ENCODE measurements around the gene CHCHD6.

The CHCHD6 gene

GRCh38 chr3:126680667-126681055 lies 23.4 kb upstream of the CHCHD6 start:
- no peak for DNase-seq
- no peak for ATAC-seq (ENCODE audit: insufficient read depth, low read depth)
- no peak overlapping the region for H3K4me2 ChIP-seq (ENCODE audit: insufficient read depth, low read length)
- H3K27me3 ChIP-seq (ENCODE audit: insufficient read depth, low read length, poor library complexity): no peaks in the 10 kb centered on the region
- H3K36me3 ChIP-seq (ENCODE audit: insufficient read depth, low read length): no peaks in the 10 kb centered on the region
- peaks cover 6% of the 10 kb centered on the region for H3K4me1 ChIP-seq (ENCODE audit: insufficient read depth, low read length)
- no peak overlapping the region for H3K4me3 ChIP-seq (ENCODE audit: low read depth in 1 of 2, low read length in 2 of 2)
- no peaks in the 10 kb centered on the region for H3K9me3 ChIP-seq (ENCODE audit: insufficient read depth, low read length, severe bottlenecking)
- H2AFZ ChIP-seq (ENCODE audit: low read depth, low read length): no peak overlapping the region
- H3K9ac ChIP-seq (ENCODE audit: low read depth, low read length): no peak overlapping the region
- no peaks in the 10 kb centered on the region for H3K79me2 ChIP-seq (ENCODE audit: insufficient read depth, low read length)
- TF ChIP-seq, protein P1, sequence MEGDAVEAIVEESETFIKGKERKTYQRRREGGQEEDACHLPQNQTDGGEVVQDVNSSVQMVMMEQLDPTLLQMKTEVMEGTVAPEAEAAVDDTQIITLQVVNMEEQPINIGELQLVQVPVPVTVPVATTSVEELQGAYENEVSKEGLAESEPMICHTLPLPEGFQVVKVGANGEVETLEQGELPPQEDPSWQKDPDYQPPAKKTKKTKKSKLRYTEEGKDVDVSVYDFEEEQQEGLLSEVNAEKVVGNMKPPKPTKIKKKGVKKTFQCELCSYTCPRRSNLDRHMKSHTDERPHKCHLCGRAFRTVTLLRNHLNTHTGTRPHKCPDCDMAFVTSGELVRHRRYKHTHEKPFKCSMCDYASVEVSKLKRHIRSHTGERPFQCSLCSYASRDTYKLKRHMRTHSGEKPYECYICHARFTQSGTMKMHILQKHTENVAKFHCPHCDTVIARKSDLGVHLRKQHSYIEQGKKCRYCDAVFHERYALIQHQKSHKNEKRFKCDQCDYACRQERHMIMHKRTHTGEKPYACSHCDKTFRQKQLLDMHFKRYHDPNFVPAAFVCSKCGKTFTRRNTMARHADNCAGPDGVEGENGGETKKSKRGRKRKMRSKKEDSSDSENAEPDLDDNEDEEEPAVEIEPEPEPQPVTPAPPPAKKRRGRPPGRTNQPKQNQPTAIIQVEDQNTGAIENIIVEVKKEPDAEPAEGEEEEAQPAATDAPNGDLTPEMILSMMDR (IDR thresholded peaks at IDR 0.05; ENCODE audit: borderline replicate concordance, extremely low read depth, low read length, poor library complexity, severe bottlenecking): no peak
- TF ChIP-seq EZH2 (IDR thresholded peaks at IDR 0.05; ENCODE audit: borderline replicate concordance, low read depth, low read length, severe bottlenecking): no peak
- H3K27ac ChIP-seq (ENCODE audit: low read length): no peak overlapping the region
- H4K20me1 ChIP-seq (ENCODE audit: insufficient read depth, low read length): no peaks in the 10 kb centered on the region

DNA sequence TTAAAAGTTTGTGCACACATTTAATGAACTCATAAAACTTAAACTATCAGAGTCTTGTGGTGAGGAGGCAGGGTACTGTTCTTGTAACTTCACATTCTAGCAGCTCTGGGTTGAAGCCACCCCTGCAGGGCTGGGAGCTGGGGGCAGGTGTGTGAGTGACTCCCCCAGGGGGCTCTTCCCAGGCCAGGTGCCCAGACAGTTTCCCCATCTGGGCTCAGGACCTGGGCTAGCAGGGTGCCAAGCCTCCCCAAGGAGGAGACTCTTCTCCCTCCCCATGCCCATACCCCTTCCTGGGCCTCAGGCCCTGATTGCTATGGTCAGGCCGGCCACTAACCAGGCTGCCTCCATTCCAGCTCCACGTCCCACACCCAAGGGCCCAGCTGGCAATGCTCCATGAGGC lies 22.0 kb upstream of the CHCHD6 start:
- no peaks in the 10 kb centered on the region for H4K20me1 ChIP-seq (ENCODE audit: insufficient read depth, low read length)
- DNase-seq (no peak), ATAC-seq (ENCODE audit: insufficient read depth, low read depth) (no peak)
- H3K4me3 ChIP-seq (ENCODE audit: low read depth in 1 of 2, low read length in 2 of 2): no peak overlapping the region
- H3K36me3 ChIP-seq (ENCODE audit: insufficient read depth, low read length): no peaks in the 10 kb centered on the region
- H3K9me3 ChIP-seq (ENCODE audit: insufficient read depth, low read length, severe bottlenecking): no peaks in the 10 kb centered on the region
- no peak overlapping the region for H3K27ac ChIP-seq (ENCODE audit: low read length)
- H3K4me1 ChIP-seq (ENCODE audit: insufficient read depth, low read length): peaks cover 6% of the 10 kb centered on the region
- no peak overlapping the region for H2AFZ ChIP-seq (ENCODE audit: low read depth, low read length)
- TF ChIP-seq, protein P1 (IDR thresholded peaks at IDR 0.05; ENCODE audit: borderline replicate concordance, extremely low read depth, low read length, poor library complexity, severe bottlenecking): no peak
- TF ChIP-seq EZH2 (IDR thresholded peaks at IDR 0.05; ENCODE audit: borderline replicate concordance, low read depth, low read length, severe bottlenecking): no peak
- no peak overlapping the region for H3K4me2 ChIP-seq (ENCODE audit: insufficient read depth, low read length)
- no peaks in the 10 kb centered on the region for H3K79me2 ChIP-seq (ENCODE audit: insufficient read depth, low read length)
- no peaks in the 10 kb centered on the region for H3K27me3 ChIP-seq (ENCODE audit: insufficient read depth, low read length, poor library complexity)
- H3K9ac ChIP-seq (ENCODE audit: low read depth, low read length): no peak overlapping the region

GRCh38 chr3:126683069-126683468 lies 21.0 kb upstream of the CHCHD6 start:
- no peak overlapping the region for H3K9ac ChIP-seq (ENCODE audit: low read depth, low read length)
- H3K9me3 ChIP-seq (ENCODE audit: insufficient read depth, low read length, severe bottlenecking): no peaks in the 10 kb centered on the region
- H3K79me2 ChIP-seq (ENCODE audit: insufficient read depth, low read length): no peaks in the 10 kb centered on the region
- no peaks in the 10 kb centered on the region for H3K27me3 ChIP-seq (ENCODE audit: insufficient read depth, low read length, poor library complexity)
- H4K20me1 ChIP-seq (ENCODE audit: insufficient read depth, low read length): no peaks in the 10 kb centered on the region
- no peak overlapping the region for H3K27ac ChIP-seq (ENCODE audit: low read length)
- peaks cover 6% of the 10 kb centered on the region for H3K4me1 ChIP-seq (ENCODE audit: insufficient read depth, low read length)
- no peak for TF ChIP-seq EZH2 (IDR thresholded peaks at IDR 0.05; ENCODE audit: borderline replicate concordance, low read depth, low read length, severe bottlenecking)
- TF ChIP-seq, protein P1 (IDR thresholded peaks at IDR 0.05; ENCODE audit: borderline replicate concordance, extremely low read depth, low read length, poor library complexity, severe bottlenecking): no peak
- DNase-seq (no peak), ATAC-seq (ENCODE audit: insufficient read depth, low read depth) (no peak)
- no peak overlapping the region for H3K4me2 ChIP-seq (ENCODE audit: insufficient read depth, low read length)
- H3K4me3 ChIP-seq (ENCODE audit: low read depth in 1 of 2, low read length in 2 of 2): no peak overlapping the region
- no peaks in the 10 kb centered on the region for H3K36me3 ChIP-seq (ENCODE audit: insufficient read depth, low read length)
- H2AFZ ChIP-seq (ENCODE audit: low read depth, low read length): no peak overlapping the region

DNA sequence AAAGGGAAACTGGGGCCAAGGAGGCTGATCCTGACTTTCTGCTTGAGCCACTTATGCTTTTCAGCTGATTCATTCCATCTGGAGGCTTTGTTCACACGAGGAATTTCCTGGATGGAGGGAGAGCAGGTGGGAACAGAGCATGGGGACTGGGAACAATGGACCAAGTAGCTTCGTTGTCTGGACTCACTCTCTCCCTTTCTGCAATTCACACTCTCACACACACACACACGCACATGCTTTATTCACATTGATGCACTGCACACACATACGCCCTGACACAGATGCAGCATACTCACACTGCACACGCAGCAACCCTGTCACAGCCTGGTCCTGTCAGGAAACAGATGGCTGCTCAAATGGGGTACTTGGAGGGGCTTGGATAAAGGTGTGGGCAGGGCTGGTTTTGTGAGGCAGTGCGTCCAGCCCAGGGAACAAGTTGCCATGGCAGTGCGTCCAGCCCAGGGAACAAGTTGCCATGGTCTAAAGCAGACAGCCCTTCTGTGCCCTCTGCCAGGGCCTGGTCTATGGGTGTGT lies 19.8 kb upstream of the CHCHD6 start:
- Histone ChIP-seq H2AFZ (ENCODE audit: low read depth, low read length) (no peak overlapping the region), H3K27me3 (ENCODE audit: insufficient read depth, low read length, poor library complexity) (no peaks in the 10 kb centered on the region), H3K79me2 (ENCODE audit: insufficient read depth, low read length) (no peaks in the 10 kb centered on the region), H3K4me1 (ENCODE audit: insufficient read depth, low read length) (peaks cover 2% of the 10 kb centered on the region), H3K4me2 (ENCODE audit: insufficient read depth, low read length) (no peak overlapping the region), H3K27ac (ENCODE audit: low read length) (no peak overlapping the region), H3K4me3 (ENCODE audit: low read depth in 1 of 2, low read length in 2 of 2) (no peak overlapping the region), H3K36me3 (ENCODE audit: insufficient read depth, low read length) (no peaks in the 10 kb centered on the region), H4K20me1 (ENCODE audit: insufficient read depth, low read length) (no peaks in the 10 kb centered on the region), H3K9me3 (ENCODE audit: insufficient read depth, low read length, severe bottlenecking) (no peaks in the 10 kb centered on the region), H3K9ac (ENCODE audit: low read depth, low read length) (no peak overlapping the region)
- TF ChIP-seq, protein P1 (IDR thresholded peaks at IDR 0.05; ENCODE audit: borderline replicate concordance, extremely low read depth, low read length, poor library complexity, severe bottlenecking): no peak
- no peak for TF ChIP-seq EZH2 (IDR thresholded peaks at IDR 0.05; ENCODE audit: borderline replicate concordance, low read depth, low read length, severe bottlenecking)
- ATAC-seq (ENCODE audit: insufficient read depth, low read depth): no peak
- DNase-seq: no peak

All from DND-41 (cell line).